SK-N-DZ (cell line): Measurements from ENCODE around the gene RAB1B.
A peak's percentile ranks its signal among the peaks of the same experiment; 100 is the strongest.
"Not testable (repeated sequence)": the region's sequence is repeated elsewhere in the genome, so short reads cannot be mapped to it uniquely, and the experiment has no call there.

Experiments used
- DNase-seq: peaks from one replicate; pipeline ENCODE4 v3.0.0-alpha.2; 2015; ENCODE audit warnings: low spot score

The RAB1B gene

DNA sequence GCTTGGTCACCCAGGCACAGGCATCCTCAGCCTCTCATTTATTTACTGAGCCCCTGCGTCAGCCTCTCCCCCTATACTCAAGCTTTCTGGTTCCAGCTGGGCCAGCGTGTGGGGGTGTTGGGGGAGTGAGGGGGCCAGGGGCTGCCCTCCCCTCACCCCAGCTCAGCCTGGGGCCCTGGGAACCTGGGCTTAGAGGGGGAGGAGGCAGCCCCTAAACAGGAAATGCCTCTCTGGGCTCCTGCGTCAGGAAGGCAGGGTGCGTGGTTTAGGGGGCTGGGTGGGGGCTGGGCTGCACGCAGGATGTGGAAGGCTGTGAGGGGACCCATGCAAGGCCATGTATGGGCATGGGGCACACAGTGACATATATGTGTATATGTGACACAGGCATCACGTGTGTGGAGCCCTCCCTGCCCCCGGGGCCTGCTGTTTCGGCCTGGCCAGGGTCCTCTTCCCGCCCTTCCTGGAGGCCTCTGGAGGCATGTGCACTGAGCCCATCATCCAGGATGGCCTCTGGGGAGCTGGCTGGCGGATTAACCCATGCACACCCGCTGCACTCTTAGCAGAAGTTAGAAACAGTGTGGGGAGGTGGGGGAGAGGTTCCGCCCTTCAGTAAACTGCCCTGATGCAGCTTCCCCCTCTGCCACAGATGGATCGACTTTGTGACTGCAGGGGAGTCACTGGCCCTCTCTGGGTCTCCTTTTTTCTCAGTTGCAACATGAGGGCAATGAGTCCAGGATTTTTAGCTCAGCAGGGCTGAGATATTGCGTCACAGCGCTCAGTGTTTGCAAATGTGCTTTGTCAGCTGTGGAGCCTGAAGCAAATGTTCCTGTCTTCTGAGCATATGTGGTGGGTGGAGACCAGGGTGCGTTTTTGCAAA, 49.5 kb downstream of the RAB1B start:
- peak; percentile 89 for DNase-seq

DNA sequence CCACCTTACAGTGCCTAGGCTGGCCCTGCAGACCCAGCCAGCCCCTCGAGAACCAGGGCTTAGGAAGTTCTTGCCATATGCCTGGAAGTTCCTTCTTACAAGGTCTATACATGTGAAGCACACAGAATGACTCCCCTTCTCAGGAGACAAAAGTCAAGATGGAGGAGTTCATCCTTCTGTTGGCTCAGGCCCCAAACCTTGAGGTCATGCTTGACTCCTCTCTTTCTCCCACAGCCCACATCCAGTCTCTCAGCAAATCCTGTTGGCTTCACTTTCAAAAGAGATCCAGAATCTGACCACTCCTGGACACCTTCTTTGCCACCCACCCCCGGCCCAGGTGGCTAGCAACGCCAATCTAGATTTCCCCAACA, 50.1 kb downstream of the RAB1B start:
- no peak for DNase-seq

- not testable (repeated sequence) for DNase-seq
Measured at GRCh38 chr11:66320289-66320688, 51.9 kb downstream of the RAB1B start.

DNA sequence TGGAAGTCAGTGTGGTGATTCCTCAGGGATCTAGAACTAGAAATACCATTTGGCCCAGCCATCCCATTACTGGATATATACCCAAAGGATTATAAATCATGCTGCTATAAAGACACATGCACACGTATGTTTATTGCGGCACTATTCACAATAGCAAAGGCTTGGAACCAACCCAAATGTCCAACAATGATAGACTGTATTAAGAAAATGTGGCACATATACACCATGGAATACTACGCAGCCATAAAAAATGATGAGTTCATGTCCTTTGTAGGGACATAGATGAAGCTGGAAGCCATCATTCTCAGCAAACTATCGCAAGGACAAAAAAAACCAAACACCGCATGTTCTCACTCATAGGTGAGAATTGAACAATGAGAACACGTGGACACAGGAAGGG, 52.3 kb downstream of the RAB1B start:
- not testable (repeated sequence) for DNase-seq

DNA sequence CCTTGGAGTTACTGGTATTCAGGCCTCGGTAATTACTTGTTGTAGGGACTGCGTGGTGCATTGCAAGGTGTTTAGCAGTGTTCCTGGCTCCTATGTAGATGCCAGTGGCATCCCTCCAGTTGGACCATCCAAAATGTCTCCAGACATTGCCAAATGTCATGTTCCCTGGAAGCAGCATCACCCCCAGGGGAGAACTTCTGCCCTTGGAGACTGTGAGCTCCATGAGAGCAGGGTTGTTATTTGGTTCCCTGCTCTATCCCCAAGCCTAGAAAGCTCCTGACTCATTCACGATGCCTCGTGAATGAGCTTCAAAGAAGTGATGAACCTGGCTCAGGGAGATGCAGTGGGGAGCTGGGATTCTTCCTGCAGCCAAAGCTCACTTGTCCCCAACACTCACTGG, 53.2 kb downstream of the RAB1B start:
- no peak for DNase-seq

DNA sequence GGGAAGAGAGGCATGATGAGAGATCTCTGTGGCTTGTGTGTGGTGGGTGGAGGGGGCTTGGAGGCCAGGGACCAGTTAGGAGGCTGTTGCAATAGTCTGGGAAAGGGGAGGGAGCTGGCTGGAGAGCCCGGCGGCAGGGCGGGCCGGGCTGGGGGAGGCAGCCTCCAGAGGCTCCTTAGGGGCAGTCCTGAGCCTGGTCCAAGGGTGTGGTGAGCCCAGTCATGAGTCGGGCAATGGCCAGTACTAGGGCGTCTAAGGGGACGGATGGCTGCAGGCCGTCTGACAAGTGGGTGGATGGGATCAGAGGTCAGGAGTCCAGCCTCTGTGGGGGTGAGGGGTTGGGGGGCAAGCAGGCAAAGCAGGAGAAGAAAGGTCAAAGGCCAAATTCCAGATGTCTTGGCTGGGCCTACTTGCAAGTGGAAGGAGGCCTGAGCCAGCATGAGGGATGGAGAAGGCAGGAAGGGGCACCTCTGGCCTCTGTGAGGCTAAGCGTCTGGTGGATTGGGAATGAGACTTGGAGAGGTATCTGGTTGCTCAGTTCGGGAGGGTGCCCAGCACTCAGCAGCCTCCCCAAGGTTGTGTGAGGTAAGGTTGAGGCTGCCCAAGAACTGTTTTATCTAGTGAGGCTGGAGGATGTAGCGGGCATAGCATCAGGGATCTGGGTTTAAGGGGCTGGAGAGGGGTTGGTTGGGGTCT, 54.4 kb downstream of the RAB1B start:
- no peak for DNase-seq

DNA sequence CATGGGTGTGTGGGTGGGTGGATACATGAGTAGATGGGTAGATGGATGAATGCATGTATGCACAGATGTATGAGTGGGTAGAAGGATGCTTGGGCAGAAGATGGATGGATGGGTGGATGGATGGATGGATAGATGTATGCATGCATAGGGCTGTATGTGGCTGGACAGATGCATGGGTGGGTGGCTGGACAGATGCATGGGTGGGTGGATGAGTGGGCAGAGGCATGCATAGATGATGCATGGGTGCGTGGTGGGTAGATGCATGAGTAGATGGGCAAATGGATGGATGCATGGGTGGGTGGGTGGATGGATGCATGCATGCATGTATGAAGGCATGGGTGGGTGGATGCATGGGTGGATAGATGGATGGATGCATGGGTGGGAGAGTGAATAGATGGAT, 55.2 kb downstream of the RAB1B start:
- DNase-seq: no peak

DNA sequence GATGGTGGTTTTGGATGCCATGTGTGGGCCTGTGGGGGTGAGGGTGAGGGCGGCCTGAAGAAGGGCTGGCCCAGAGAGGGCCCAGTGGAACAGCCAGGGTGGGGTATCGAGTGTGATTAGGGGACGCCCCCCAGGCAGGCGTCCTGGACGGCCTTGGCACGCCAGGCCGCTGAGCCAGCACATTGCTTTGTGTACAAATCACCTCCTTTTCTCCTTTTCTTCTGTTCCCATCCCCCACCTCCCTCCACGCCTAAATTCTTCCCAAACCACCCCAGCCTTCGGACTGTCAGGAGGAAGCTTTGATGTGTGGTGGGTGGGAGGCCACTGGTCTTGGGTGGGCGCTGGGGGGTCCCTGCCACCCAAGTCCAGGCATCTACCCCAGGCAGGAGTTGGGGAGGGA, 56.2 kb downstream of the RAB1B start:
- no peak for DNase-seq

GRCh38 chr11:66325263-66325671, 56.8 kb downstream of the RAB1B start:
- no peak for DNase-seq

DNA sequence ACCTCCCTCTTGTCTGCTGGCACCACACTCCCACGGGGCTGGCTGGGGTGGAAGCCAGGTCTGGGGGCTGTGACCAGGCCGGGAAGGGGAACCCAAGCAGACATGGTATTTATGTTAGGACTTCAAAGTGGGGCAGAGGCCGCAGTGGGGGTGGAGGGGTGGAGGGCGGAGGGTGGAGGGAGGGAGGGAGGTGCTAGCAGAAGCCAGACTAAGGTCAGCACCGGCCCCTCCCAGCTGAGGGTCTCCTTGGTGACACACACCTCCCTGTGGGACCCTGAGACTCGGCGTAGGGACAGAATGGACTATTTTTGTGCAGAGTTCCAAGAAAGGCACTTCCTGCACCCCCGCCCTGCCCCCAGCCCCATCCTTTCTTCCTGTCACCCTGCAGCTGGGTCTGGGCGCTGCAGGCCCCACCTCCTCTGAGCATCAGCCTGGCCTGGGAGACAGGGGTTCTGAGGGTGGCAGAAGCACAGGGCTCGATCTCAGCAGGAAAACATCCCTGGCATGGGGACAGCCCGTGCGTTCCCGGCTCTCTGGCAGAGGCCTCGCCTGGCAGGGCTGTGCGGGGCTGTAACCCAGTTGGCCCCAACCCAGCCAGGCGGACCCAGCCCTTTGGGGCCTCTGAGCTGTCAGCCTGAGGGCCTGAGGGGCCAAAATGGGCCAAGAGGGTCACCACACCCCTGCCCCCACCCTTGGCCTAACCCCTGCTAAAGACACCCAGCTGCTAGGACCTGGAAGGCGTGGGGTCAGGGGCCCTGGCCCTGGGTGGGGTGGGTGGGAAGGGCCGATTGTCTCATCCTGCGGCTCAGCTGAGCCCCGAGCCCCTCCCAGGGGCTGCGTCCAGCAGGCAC, 58.0 kb downstream of the RAB1B start:
- DNase-seq: peak; percentile 64
